K562 (cell line): ENCODE results near the gene BNC1. TPM values are rescaled to one million over a fixed set of nuclear protein-coding genes. Genes with fewer than 3 reads are reported as not detected.

Experiments
- FOXA1 ChIP-seq: fragments of 450-650 bp; IDR thresholded peaks from 2 replicates; pipeline ENCODE4 v1.6.1; 2016; ENCODE audit warnings: mild to moderate bottlenecking, borderline replicate concordance
- MEIS2 ChIP-seq: fragments of 450-650 bp; IDR thresholded peaks from 2 replicates; pipeline ENCODE4 v1.6.1; 2014; ENCODE audit warnings: mild to moderate bottlenecking; ENCODE audit not compliant: partially characterized antibody
- NR2C2 ChIP-seq, 2 experiments: fragments of 200-800 bp in 1 of 2; sonication (Bioruptor generic) in 1 of 2; sonication (generic) in 1 of 2; formaldehyde crosslinking in 1 of 2; IDR thresholded peaks; 2 replicates each; pipeline versions ENCODE4 v1.6.1 to v1.8.0; 2016 to 2022; ENCODE audit warnings: mild to moderate bottlenecking in 1 of 2, missing compliant biosample characterization in 1 of 2, missing genetic modification characterization in 1 of 2, missing genetic modification reagents in 1 of 2
- NR3C1 ChIP-seq: sonication (generic); formaldehyde crosslinking; IDR thresholded peaks from 2 replicates; pipeline ENCODE4 v1.8.1; 2022; ENCODE audit warnings: missing genetic modification reagents
- PHF8 ChIP-seq: fragments of 200-600 bp; sonication (generic); IDR thresholded peaks from 2 replicates; pipeline ENCODE4 v1.6.1; 2012; ENCODE audit warnings: mixed run types, mild to moderate bottlenecking, inconsistent platforms, low read length, moderate library complexity, borderline replicate concordance
- PML ChIP-seq: IDR thresholded peaks from 2 replicates; pipeline ENCODE4 v1.6.1; 2012; ENCODE audit warnings: low read length, inconsistent platforms
- YY1 ChIP-seq, 3 experiments: IDR thresholded peaks; 2 replicates each; pipeline ENCODE4 v1.6.1; 2011; ENCODE audit warnings: low read length in 2 of 3, mild to moderate bottlenecking in 2 of 3, moderate library complexity in 2 of 3, borderline replicate concordance in 1 of 3, control low read depth in 1 of 3, low read depth in 1 of 3; ENCODE audit not compliant: insufficient read depth in 3 of 3, insufficient replicate concordance in 2 of 3, control insufficient read depth in 1 of 3, insufficient read length in 1 of 3; ENCODE audit errors: extremely low read depth in 1 of 3
- ZNF277 ChIP-seq: fragments of 250-450 bp; sonication (Bioruptor Pico); IDR thresholded peaks from 2 replicates; pipeline ENCODE4 v1.8.0; 2022; ENCODE audit warnings: inconsistent platforms, mild to moderate bottlenecking, moderate library complexity, borderline replicate concordance
- ZNF561 ChIP-seq: fragments of 450-650 bp; formaldehyde crosslinking; conservative IDR thresholded peaks from 2 replicates; pipeline ENCODE4 v1.4.0; 2020; ENCODE audit warnings: mild to moderate bottlenecking, moderate library complexity
- polyA plus RNA-seq, 8 experiments: library from polyadenylated mRNA; depleted of rRNA in 4 of 8; stranded (reverse) in 5 of 8; unstranded in 3 of 8; fragments of >200 nt; fragmentation: Nextera tagmentation in 2 of 8; fragmentation: Illumina TruSeq in 1 of 8; extraction: Ambion mirVana in 2 of 8; extraction: Trizol in 1 of 8; gene quantifications; 2 replicates each; pipeline versions ENCODE4 v1.2.1 to v1.2.3, GENCODE V29; 2011 to 2014; ENCODE audit warnings: inconsistent platforms in 1 of 8, missing spikeins in 1 of 8
- total RNA-seq, 7 experiments: library from RNA; depleted of rRNA in 6 of 7; stranded (reverse); fragments of >200 nt in 6 of 7; fragmentation: Illumina TruSeq in 2 of 7; extraction: Trizol in 2 of 7; gene quantifications; 2 replicates each; pipeline versions ENCODE4 v1.2.1 to v1.2.3, GENCODE V29; 2011 to 2021; ENCODE audit warnings: low replicate concordance in 1 of 7
- TF ChIP-seq, protein P1 (sequence below): fragments of 450-650 bp; IDR thresholded peaks from 2 replicates; pipeline ENCODE4 v1.6.1; 2016; ENCODE audit warnings: low read depth
- TF ChIP-seq, protein P2 (sequence below): sonication (generic); formaldehyde crosslinking; IDR thresholded peaks from 2 replicates; pipeline ENCODE4 v1.8.0; 2022; ENCODE audit warnings: missing genetic modification reagents, mild to moderate bottlenecking, borderline replicate concordance

Gene BNC1
- total and polyA plus RNA-seq, 9 of the 15 experiments (the other 6 are each of a cell fraction or from before 2014, with no cell fraction given) = not detected

- TF ChIP-seq, protein P1, sequence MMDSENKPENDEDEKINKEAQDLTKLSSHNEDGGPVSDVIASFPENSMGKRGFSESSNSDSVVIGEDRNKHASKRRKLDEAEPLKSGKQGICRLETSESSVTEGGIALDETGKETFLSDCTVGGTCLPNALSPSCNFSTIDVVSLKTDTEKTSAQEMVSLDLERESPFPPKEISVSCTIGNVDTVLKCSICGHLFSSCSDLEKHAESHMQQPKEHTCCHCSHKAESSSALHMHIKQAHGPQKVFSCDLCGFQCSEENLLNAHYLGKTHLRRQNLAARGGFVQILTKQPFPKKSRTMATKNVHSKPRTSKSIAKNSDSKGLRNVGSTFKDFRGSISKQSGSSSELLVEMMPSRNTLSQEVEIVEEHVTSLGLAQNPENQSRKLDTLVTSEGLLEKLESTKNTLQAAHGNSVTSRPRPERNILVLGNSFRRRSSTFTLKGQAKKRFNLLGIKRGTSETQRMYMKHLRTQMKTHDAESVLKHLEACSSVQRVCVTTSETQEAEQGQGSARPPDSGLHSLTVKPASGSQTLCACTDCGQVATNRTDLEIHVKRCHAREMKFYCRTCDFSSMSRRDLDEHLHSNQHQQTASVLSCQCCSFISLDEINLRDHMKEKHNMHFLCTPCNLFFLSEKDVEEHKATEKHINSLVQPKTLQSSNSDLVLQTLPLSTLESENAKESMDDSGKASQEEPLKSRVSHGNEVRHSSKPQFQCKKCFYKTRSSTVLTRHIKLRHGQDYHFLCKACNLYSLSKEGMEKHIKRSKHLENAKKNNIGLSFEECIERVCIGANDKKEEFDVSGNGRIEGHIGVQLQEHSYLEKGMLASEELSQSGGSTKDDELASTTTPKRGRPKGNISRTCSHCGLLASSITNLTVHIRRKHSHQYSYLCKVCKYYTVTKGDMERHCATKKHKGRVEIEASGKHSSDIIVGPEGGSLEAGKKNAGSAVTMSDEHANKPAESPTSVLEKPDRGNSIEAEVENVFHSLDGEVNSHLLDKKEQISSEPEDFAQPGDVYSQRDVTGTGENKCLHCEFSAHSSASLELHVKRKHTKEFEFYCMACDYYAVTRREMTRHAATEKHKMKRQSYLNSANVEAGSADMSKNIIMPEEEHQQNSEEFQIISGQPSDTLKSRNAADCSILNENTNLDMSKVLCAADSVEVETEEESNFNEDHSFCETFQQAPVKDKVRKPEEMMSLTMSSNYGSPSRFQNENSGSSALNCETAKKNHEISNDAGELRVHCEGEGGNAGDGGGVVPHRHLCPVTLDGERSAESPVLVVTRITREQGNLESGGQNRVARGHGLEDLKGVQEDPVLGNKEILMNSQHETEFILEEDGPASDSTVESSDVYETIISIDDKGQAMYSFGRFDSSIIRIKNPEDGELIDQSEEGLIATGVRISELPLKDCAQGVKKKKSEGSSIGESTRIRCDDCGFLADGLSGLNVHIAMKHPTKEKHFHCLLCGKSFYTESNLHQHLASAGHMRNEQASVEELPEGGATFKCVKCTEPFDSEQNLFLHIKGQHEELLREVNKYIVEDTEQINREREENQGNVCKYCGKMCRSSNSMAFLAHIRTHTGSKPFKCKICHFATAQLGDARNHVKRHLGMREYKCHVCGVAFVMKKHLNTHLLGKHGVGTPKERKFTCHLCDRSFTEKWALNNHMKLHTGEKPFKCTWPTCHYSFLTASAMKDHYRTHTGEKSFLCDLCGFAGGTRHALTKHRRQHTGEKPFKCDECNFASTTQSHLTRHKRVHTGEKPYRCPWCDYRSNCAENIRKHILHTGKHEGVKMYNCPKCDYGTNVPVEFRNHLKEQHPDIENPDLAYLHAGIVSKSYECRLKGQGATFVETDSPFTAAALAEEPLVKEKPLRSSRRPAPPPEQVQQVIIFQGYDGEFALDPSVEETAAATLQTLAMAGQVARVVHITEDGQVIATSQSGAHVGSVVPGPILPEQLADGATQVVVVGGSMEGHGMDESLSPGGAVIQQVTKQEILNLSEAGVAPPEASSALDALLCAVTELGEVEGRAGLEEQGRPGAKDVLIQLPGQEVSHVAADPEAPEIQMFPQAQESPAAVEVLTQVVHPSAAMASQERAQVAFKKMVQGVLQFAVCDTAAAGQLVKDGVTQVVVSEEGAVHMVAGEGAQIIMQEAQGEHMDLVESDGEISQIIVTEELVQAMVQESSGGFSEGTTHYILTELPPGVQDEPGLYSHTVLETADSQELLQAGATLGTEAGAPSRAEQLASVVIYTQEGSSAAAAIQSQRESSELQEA = no peak
- no peak for TF ChIP-seq NR2C2 (CRISPR knock-in tag; IDR thresholded peaks at IDR 0.05)
- TF ChIP-seq NR2C2 (tag; IDR thresholded peaks at IDR 0.05) = no peak
- no peak for TF ChIP-seq PML
- TF ChIP-seq MEIS2 = no peak
- TF ChIP-seq, protein P2, sequence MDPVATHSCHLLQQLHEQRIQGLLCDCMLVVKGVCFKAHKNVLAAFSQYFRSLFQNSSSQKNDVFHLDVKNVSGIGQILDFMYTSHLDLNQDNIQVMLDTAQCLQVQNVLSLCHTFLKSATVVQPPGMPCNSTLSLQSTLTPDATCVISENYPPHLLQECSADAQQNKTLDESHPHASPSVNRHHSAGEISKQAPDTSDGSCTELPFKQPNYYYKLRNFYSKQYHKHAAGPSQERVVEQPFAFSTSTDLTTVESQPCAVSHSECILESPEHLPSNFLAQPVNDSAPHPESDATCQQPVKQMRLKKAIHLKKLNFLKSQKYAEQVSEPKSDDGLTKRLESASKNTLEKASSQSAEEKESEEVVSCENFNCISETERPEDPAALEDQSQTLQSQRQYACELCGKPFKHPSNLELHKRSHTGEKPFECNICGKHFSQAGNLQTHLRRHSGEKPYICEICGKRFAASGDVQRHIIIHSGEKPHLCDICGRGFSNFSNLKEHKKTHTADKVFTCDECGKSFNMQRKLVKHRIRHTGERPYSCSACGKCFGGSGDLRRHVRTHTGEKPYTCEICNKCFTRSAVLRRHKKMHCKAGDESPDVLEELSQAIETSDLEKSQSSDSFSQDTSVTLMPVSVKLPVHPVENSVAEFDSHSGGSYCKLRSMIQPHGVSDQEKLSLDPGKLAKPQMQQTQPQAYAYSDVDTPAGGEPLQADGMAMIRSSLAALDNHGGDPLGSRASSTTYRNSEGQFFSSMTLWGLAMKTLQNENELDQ (CRISPR knock-in tag) = no peak
- TF ChIP-seq NR3C1 = no peak
- TF ChIP-seq FOXA1 = no peak
- TF ChIP-seq ZNF277 (CRISPR knock-in tag) = no peak
- TF ChIP-seq PHF8 = no peak
- no peak for TF ChIP-seq ZNF561 (CRISPR knock-in tag)
- no peak for TF ChIP-seq YY1 (IDR thresholded peaks at IDR 0.05; ENCODE audit: borderline replicate concordance in 1 of 3, control insufficient read depth in 1 of 3, extremely low read depth in 1 of 3, insufficient read depth in 3 of 3, insufficient read length in 1 of 3, insufficient replicate concordance in 2 of 3, low read depth in 1 of 3, low read length in 2 of 3)
Observed at GRCh38 chr15:83262594-83263315, 21.7 kb downstream of the BNC1 start (continued).
